GM21526 (cell line): ENCODE results near the gene FEM1A.
A peak's percentile ranks its signal among the peaks of the same experiment; 100 is the strongest.
"Not testable (repeated sequence)": the region's sequence is repeated elsewhere in the genome, so short reads cannot be mapped to it uniquely, and the experiment has no call there.

ENCODE experiments used
- ATAC-seq: cut with Tn5 transposase; IDR thresholded peaks from one replicate; pipeline ENCODE4 v1.9.1; 2021; ENCODE audit warnings: moderate library complexity; ENCODE audit not compliant: unreplicated experiment, low FRiP score

FEM1A gene

DNA sequence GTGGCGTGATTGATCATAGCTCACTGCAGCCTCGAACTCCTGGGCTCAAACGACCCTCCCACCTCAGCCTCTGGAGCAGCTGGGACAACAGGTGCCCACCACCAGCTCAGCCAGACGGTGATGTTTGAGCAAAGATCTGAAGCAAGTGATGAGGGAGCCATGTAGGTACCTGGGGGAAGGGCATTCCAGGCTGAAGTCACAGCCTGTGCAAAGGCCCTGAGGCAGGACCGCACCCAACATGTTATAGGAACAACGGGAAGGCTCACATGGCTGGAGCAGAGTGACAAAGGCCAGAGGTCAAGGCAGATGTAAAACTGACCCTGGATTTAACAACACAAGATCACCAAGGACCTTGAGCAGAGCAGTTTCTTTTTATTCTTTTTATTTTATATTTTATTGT, 14.8 kb downstream of the FEM1A start:
- no peak for ATAC-seq

DNA sequence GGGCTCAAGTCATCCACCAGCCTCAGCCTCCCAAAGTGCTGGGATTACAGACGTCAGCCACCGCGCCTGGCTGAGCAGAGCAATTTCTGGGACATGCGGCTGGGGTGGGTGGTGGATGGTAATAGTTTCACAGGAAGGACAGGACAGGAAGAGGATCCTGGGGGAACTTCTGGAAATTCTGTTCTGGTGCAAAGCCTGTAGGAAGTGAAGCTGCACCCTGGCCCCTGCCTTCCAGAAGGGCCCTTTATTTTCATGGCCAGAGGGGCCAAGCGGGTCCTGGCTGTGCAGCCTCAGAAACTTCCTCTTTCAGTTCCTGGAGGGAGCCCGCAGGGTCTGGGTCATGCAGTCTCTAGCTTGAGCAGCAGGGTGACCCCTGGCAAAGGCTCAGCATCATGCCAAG, 15.7 kb downstream of the FEM1A start:
- ATAC-seq, result no peak

DNA sequence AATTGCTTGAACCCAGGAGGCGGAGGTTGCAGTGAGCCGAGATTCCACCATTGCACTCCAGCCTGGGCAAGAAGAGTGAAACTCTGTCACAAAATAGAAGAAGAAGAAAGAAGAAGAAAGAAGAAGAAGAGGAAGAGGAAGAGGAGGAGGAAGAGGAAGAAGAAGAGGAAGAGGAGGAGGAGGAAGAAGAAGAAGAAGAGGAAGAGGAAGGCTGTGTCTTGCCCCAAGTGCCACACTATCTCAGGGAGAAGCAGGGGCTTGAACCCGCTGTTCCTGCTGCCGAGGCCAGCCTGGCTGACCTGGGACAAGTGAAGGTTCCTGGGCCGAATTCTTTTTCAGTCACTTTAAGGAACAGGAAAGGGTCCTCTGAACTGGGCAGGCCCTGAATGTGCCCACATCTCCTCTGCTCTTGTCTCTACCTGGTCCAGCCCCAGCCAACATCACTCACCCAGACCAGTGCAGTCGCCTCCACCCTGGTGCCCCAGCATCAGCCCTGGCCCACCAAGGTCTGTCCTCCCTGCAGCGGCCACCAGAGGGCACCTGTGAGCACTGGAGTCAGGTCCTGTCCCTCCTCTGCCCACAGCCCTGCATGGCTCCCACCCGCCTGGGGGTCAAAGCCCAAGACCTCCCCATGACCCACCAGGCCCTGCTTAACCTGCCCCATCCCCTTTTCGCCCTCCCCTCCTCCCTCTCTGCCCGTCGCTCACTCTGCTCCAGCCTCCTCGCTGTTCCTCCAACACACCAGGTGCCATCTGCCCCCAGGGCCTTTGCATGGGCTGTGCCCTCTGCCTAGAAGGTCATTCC, 20.0 kb downstream of the FEM1A start:
- ATAC-seq, result no peak

DNA sequence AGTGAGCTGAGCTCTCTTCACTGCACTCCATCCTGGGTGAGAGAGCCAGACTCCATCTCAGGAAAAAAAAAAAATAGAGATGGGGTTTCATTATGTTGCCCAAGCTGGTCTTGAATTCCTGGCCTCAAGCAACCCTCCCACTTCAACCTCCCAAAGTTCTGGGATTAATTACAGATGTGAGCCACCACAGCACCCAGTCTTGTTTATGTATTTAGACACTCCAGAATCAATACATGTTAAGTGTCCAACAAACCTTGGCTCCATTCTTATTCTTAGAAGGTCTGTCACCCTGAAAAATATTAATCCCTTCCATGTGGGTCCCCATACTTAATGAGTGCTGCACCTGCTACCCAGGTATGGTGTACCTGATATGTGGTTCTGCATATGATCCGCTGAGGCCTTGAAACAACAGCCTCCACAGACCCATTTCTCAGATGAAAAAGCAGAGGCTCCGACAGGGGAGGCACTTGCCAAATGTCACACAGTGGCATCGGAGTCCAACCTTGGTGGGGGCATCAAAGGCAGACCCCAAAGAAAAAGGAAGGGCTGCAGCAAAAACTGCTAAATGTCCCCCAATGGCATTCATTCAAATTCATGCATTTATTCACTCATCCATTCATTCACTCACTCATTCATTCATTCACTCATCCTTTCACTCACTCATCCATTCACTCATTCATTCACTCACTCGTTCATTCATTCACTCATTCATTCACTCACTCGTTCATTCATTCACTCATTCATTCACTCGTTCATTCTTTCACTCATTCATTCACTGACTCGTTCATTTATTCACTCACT, 23.3 kb downstream of the FEM1A start:
- ATAC-seq, result no peak

DNA sequence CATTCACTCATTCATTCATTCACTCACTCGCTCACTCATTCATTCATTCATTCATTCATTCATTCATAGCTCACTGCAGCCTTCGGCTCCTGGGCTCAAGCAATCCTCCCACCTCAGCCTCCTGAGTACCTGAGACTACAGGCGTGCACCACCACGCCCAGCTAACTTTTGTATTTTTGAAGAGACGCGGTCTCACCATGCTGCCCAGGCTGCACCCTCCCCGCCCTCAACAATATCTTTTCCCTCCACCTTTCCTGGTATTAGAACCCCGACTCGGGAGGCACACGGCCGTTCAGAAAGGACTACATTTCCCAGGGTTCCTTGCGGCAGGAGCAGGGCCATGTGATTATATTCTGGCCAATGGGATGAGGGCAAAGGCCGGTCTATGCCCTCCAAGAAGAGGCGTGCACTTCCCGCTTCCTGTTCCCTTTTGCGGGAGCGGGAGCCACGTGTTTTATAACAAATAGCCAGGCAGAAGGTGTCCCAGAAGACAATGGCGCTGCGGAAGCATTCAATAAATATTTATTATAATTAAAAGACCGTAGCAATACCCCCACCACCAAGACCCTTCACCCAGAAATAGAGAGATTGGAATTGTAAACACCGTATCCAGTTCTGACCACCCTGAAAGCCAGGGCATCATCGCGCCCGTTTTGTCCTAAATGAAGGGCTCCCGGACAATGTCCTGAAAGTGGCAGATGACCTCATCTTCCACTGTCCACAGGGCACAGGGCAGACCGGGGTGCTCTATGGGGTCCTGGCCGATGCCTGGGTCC, 24.1 kb downstream of the FEM1A start:
- ATAC-seq, result no peak

DNA sequence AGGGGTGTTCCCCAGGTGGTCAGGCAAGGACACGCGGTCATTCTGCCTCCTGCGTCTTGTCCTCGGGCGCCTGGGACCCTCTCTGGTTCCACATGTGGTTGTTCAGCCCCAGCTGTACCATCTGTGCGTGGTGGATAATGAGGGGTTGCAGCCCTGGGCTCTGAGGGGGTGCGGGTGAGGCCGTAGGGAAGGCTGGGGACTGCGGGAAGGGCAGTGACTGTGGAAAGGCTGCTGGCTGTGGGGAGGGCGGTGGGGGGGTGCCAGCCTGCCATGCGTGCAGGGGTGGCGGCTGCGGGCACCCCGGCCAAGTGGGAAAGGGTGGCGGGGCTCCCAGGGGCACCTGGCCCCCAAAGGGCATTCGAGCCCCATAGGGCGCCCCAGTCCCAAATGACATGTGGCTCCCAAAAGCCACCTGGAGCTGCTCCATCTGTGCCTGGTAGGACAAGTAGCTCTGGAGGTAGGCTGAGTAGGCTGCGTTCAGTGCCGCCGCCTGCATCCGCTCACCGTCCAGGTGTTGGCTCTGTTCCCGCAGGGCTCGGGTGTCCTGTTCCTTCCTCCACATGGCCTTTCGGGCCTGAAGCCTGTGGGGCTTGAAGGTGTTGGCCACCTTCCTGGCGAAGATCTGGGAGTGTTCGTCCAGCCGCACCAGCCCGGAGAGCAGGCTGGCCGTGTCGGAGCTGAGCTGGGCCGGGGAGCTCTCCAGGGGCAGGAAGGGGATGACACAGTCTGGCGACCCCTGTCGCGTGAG, 24.8 kb downstream of the FEM1A start:
- ATAC-seq, result no peak

DNA sequence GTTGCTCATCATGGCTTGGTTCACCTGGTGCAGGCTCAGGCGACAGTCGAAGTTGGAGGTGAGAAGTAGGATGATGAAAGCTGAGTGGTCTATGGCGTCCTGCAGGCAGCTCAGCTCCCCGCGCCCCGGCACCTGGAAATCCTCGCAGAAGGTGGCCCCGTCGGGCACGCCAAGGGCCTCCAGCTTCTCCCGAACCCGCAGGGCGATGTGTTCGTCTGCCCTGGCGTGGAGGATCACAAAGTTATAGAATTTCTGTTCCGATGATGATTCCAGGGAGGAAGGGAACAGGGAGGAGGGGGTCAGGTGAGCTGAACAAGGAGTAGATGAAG, 25.4 kb downstream of the FEM1A start:
- ATAC-seq, result no peak

DNA sequence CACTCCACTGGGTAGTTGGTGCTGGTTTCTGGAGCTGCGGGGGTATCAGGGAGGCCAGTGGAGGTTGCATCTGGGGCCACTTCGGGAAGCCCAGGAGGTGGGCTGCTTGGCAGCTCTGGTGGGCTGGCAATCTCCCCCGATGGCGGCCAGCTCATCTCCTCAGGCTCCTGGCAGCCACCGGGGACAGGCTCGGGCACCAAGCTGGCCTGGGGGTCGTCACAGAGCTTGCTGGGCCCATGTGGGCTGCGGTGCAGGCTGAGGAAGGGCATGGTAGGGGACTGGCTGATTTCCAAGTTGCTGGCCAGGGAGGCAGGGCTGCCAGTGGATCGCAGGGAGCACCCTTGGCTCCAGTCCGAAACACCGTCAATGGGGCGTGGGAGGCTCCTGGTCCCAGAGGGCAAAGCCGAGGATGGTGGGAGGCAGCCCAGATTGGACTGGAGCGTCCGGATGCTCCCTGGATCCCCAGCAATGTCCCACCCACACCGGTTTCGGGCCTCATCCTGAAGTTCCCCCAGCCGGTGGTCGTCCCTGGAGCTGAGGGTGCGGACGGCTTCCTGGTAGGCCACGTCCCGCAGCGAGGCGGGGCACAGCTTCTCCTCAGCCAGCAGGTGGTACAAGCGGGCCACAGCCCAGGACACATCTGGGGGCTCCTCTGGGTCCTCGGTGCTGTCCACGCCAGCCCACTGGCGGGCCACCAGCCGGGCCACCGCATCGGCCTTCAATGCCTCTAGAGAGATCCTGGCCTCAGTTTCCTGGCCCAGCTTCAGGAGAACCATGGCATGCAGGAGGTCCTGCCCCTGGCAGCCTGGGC, 26.1 kb downstream of the FEM1A start:
- ATAC-seq, result no peak

DNA sequence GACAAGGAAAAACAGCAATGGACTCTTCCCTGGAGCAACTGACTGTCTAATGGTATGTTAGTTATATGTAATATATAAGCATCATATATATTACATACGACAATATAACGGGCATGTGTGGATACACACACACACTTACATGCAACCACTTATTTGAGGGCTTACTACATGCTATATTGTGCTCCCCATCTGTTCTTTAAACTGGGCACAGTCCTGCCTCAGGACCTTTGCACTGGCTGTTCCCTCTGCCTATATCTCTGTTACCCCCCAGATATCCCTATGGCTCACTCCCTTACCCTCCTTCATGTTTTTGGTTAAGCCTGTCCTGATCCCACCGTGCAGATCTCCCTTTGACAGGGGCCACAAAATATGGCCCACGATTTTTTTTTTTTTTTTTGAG, 29.7 kb downstream of the FEM1A start:
- ATAC-seq, result no peak

DNA sequence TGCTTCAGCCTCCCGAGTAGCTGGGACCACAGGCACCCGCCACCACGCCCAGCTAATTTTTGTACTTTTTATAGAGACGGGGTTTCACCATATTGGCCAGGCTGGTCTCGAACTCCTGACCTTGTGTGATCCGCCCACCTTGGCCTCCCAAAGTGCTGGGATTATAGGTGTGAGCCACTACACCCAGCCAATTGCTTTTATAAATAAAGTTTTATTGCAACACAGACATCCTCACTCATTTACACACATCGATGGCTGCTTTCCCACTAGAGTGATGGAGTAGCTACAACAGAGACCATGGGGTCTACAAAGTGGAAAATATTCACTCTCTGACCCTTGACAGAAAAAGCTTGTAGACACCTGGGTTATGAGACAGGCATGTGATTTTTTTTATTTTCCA, 30.8 kb downstream of the FEM1A start:
- ATAC-seq, result not testable (repeated sequence)

DNA sequence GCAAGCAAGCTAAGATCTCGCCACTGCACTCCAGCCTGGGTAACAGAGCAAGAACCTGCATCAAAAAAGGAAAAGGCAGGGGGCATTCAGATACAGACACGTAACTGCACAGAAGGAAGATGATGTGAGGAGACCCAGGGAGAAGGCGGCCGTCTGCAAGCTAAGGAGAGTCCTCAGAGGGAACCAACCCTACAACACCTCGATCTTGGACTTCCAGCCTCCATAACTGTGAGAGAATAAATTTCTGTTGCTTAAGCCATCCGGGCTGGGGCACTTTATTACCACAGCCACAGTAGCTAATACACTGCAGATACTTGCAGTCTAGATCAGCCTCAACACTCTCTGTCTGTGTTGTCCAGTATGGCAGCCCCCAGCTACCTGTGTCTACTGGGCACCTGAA, 32.0 kb downstream of the FEM1A start:
- ATAC-seq, result no peak

DNA sequence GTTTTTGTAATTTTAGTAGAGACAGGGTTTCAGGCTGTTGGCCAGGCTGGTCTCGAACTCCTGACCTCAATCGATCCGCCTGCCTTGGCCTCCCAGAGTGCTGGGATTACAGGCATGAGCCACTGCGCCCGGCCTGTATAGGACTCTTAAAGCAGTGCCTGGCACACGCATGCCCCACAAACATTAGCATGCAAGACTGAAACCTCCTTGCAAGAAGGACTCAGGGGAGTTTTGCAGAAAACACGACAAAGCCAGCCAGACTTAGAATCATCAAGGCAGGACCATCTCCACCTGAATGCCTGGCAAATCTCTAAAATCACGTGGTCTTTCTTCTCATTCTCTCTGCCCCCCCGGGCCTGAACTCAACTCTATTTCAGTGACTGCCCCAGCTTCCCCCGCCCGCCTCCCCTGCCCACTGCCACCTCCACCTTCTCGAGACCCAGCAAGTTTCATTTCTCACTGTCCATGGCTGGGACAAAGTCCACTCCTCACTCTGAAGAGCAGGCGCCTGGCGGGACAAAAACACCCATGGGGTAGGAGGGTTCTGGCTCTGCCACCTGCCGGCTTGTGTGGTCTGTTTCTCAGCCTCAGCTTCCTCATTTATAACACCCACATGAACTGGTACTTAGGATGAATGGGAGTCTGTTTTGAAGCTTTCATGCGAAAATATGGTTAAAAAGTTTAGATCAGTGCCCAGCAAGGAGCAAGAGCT, 37.6 kb downstream of the FEM1A start:
- ATAC-seq, result no peak

DNA sequence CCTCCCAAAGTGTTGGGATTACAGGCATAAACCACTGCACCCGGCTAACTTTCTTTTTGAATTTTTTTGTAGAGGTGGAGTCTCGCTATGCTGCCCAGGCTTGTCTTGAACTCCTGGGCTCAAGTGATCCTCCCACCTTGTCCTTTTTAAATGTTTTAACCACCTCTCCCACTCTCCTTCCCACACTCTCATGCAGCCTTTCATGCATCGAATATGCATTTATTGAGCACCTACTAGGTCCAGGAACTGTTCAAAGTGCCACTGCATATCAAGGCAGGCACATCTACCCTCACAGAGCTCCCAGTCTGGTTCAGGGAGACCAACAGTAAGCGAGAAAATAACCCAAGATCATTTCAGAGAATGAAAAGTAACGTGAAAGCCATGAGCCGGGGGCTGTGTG, 38.8 kb downstream of the FEM1A start:
- no peak for ATAC-seq

DNA sequence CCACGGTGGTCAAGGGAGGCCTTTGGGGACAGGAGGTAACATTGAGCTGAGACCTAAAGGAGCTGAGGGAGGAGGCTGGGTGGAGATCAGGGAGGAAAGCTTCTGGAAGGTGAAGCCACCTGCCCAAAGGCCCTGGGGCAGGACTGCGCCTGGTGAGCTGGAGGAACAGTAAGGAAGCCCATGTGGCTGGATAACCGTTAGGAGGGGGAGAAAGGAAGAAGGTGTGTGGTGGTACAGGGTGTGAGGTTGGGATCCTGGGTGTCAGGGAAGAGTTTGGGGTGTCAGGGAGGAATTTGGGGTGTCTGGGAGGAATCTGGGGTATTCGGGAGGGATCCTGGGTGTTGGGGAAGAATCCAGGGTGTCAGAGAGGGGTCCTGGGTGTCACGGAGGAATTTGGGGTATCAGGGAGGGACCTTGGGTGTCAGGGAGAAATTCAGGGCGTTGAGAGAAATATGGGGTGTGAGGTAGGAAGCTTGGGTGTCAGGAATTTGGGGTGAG, 39.3 kb downstream of the FEM1A start:
- no peak for ATAC-seq

DNA sequence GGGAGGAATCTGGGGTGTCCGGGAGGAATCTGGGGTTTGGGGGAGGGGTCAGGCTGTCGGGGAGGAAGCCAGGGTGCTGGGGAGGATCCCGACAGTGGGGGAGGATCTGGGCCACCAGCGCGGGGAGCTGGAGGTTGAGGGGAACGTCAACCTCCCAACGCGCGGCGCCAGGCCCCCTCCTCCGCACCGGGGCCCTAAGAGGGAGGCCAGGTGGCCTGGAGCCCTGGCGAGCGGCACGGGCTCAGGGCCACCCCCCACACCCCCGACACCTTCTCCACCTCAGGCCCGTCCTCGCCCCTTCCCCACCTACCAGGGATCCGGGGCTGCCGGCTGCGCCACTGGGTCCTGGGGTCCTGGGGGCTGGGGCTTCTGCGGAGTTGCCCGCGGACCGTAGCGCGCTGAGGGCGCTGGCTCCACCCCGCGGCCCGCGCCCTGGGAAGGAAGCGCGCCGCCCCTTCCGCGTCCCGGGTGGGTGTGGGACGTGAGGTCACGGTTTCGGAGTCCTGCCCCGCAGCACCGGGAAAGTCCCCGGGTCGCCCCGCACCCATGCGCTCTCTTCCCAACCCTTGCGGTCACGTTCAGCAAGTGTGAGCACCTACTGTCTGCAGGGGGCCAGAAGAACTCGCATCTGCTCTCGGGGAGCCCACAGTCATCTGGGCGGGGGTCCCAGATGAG, 39.9 kb downstream of the FEM1A start, which contains the start of gene TICAM1:
TICAM1 (minus strand) TSS at position 409 of the 675 bp plus-strand sequence. CDS start 13,335 bp downstream, outside the sequence.
- peak; percentile 53 for ATAC-seq

DNA sequence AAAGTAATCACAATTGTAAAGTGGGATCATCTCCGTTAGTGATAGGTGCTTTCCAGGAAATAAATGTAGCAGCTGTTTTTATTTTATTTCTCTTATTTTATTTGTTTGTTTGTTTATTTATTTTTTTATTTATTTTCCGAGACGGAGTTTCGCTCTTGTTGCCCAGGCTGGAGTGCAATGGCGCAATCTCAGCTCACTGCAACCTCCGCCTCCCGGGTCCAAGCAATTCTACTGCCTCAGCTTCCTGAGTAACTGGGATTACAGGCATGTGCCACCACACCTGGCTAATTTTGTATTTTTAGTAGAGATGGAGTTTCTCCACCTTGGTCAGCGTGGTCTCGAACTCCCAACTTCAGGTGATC, 40.4 kb downstream of the FEM1A start:
- not testable (repeated sequence) for ATAC-seq

DNA sequence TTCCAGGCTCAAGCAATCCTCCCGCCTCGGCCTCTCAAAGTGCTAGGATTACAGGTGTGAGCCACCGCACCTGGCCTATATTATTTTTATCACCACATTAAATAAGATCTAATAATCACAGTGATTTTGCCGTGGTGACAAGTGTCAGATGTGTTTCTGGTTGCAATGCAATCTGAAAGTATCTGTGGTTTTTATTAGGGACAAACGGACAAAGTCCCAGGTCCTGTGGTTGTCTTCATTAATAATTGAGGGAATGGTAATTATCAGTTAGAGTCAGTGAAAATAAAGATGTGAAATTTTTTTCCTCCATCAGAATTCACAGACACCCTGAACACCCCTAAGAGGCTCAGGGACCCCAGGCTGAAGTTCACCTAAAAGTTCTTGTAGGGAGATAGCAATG, 41.2 kb downstream of the FEM1A start:
- no peak for ATAC-seq

DNA sequence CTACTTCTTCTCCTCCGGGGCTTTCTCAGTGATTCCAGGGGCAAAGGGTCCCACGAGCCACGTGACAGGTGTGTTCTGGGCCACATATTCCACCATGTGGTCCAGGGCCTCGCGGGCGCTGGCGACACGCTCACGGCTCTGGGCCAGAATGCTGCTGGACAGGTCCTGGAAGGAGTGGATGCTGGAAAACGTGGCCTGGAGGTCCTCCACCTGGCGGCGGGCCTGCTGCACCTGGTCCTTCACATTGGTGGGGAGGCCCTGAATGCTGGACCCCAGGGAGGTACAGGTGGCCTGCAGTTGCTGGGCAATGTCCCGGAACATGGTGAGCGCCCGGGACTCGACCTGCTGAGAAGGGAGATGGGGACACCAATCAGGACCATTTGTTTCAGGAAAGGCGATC, 47.7 kb downstream of the FEM1A start:
- no peak for ATAC-seq

DNA sequence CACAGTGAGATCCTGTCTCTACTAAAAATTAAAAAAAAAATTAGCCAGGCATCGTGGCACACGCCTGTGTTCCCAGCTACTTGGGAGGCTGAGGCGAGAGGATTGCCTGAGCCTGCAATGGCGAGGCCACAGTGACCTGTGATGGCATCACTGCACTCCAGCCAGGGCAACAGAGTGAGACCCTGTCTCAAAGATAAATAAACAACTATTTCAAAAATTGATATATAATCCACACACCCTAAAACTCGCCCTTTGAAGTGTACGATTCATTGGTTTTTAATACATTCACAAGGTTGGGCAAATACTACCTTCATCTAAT, 52.1 kb downstream of the FEM1A start:
- ATAC-seq, result no peak
